ENCODE data around the gene LBX2. TPM values are rescaled to one million over a fixed set of nuclear protein-coding genes. Genes with fewer than 3 reads are reported as not detected.
A peak's percentile ranks its signal among the peaks of the same experiment; 100 is the strongest.

Gene LBX2
- total and polyA plus RNA-seq, 9 of the 15 experiments (the other 6 are each of a cell fraction or from before 2014, with no cell fraction given): 0.39 to 6.2 (median 1.8) TPM; not detected in 1

- TF ChIP-seq XRCC5 (IDR thresholded peaks at IDR 0.05; ENCODE audit: low read depth, low read length): peak; percentile 91
- TF ChIP-seq PYGO2 (tag; IDR thresholded peaks at IDR 0.05): no peak
- peak; percentile 96 for TF ChIP-seq C11orf30 (IDR thresholded peaks at IDR 0.05; ENCODE audit: low read depth)
- no peak for TF ChIP-seq ZNF263 (CRISPR knock-in tag; IDR thresholded peaks at IDR 0.05; ENCODE audit: borderline replicate concordance)
- TF ChIP-seq HMG20A (CRISPR knock-in tag; conservative IDR thresholded peaks at IDR 0.05): no peak
- TF ChIP-seq NONO (IDR thresholded peaks at IDR 0.05; ENCODE audit: low read depth in 2 of 2, low read length in 1 of 2): peak; percentile 32 to 61; a peak in 2 of 4 replicates
- TF ChIP-seq, protein P1, sequence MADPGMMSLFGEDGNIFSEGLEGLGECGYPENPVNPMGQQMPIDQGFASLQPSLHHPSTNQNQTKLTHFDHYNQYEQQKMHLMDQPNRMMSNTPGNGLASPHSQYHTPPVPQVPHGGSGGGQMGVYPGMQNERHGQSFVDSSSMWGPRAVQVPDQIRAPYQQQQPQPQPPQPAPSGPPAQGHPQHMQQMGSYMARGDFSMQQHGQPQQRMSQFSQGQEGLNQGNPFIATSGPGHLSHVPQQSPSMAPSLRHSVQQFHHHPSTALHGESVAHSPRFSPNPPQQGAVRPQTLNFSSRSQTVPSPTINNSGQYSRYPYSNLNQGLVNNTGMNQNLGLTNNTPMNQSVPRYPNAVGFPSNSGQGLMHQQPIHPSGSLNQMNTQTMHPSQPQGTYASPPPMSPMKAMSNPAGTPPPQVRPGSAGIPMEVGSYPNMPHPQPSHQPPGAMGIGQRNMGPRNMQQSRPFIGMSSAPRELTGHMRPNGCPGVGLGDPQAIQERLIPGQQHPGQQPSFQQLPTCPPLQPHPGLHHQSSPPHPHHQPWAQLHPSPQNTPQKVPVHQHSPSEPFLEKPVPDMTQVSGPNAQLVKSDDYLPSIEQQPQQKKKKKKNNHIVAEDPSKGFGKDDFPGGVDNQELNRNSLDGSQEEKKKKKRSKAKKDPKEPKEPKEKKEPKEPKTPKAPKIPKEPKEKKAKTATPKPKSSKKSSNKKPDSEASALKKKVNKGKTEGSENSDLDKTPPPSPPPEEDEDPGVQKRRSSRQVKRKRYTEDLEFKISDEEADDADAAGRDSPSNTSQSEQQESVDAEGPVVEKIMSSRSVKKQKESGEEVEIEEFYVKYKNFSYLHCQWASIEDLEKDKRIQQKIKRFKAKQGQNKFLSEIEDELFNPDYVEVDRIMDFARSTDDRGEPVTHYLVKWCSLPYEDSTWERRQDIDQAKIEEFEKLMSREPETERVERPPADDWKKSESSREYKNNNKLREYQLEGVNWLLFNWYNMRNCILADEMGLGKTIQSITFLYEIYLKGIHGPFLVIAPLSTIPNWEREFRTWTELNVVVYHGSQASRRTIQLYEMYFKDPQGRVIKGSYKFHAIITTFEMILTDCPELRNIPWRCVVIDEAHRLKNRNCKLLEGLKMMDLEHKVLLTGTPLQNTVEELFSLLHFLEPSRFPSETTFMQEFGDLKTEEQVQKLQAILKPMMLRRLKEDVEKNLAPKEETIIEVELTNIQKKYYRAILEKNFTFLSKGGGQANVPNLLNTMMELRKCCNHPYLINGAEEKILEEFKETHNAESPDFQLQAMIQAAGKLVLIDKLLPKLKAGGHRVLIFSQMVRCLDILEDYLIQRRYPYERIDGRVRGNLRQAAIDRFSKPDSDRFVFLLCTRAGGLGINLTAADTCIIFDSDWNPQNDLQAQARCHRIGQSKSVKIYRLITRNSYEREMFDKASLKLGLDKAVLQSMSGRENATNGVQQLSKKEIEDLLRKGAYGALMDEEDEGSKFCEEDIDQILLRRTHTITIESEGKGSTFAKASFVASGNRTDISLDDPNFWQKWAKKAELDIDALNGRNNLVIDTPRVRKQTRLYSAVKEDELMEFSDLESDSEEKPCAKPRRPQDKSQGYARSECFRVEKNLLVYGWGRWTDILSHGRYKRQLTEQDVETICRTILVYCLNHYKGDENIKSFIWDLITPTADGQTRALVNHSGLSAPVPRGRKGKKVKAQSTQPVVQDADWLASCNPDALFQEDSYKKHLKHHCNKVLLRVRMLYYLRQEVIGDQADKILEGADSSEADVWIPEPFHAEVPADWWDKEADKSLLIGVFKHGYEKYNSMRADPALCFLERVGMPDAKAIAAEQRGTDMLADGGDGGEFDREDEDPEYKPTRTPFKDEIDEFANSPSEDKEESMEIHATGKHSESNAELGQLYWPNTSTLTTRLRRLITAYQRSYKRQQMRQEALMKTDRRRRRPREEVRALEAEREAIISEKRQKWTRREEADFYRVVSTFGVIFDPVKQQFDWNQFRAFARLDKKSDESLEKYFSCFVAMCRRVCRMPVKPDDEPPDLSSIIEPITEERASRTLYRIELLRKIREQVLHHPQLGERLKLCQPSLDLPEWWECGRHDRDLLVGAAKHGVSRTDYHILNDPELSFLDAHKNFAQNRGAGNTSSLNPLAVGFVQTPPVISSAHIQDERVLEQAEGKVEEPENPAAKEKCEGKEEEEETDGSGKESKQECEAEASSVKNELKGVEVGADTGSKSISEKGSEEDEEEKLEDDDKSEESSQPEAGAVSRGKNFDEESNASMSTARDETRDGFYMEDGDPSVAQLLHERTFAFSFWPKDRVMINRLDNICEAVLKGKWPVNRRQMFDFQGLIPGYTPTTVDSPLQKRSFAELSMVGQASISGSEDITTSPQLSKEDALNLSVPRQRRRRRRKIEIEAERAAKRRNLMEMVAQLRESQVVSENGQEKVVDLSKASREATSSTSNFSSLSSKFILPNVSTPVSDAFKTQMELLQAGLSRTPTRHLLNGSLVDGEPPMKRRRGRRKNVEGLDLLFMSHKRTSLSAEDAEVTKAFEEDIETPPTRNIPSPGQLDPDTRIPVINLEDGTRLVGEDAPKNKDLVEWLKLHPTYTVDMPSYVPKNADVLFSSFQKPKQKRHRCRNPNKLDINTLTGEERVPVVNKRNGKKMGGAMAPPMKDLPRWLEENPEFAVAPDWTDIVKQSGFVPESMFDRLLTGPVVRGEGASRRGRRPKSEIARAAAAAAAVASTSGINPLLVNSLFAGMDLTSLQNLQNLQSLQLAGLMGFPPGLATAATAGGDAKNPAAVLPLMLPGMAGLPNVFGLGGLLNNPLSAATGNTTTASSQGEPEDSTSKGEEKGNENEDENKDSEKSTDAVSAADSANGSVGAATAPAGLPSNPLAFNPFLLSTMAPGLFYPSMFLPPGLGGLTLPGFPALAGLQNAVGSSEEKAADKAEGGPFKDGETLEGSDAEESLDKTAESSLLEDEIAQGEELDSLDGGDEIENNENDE (IDR thresholded peaks at IDR 0.05; ENCODE audit: low read depth, low read length): no peak
- TF ChIP-seq, protein P2, sequence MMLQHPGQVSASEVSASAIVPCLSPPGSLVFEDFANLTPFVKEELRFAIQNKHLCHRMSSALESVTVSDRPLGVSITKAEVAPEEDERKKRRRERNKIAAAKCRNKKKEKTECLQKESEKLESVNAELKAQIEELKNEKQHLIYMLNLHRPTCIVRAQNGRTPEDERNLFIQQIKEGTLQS (IDR thresholded peaks at IDR 0.05): no peak
- TF ChIP-seq, protein P2 (CRISPR knock-in tag; conservative IDR thresholded peaks at IDR 0.05): no peak
- peak; percentile 80 for TF ChIP-seq ELF2 (CRISPR knock-in tag; IDR thresholded peaks at IDR 0.05)
- TF ChIP-seq YY1 (IDR thresholded peaks at IDR 0.05; ENCODE audit: borderline replicate concordance in 1 of 3, control insufficient read depth in 1 of 3, extremely low read depth in 1 of 3, insufficient read depth in 3 of 3, insufficient read length in 1 of 3, insufficient replicate concordance in 2 of 3, low read depth in 1 of 3, low read length in 2 of 3): peak; percentile 83 to 97 (median 94)
Observed at GRCh38 chr2:74529357-74530238, 30.2 kb upstream of the LBX2 start, which contains the start of the genes AUP1 and HTRA2 (continued).

All from K562 (cell line).